Liver (tissue), 9 donors: ENCODE results near the gene MRPS35. TPM values are rescaled to one million over a fixed set of nuclear protein-coding genes. Genes with fewer than 3 reads are reported as not detected.

Source experiments
- DNase-seq: peaks from one replicate; pipeline ENCODE4 v3.0.0-alpha.2; 2017; ENCODE audit warnings: low spot score
- H3K27ac ChIP-seq, 2 donors: one replicate each; pipeline ENCODE4 v1.7.0; 2013; ENCODE audit warnings: inconsistent platforms in 2 of 2, low read length in 2 of 2, control low read depth in 1 of 2, low read depth in 1 of 2, mild to moderate bottlenecking in 1 of 2
- H3K27me3 ChIP-seq, 4 donors: one replicate each; pipeline versions ENCODE4 v1.6.1 to v1.7.0; 2013; ENCODE audit warnings: low read length in 3 of 4, inconsistent platforms in 1 of 4, mild to moderate bottlenecking in 1 of 4, moderate library complexity in 1 of 4; ENCODE audit not compliant: control insufficient read depth in 4 of 4, insufficient read depth in 4 of 4
- H3K36me3 ChIP-seq, 4 donors: one replicate each; pipeline versions ENCODE4 v1.6.1 to v1.7.0; 2013; ENCODE audit warnings: low read length in 3 of 4, mild to moderate bottlenecking in 3 of 4, low read depth in 1 of 4, moderate library complexity in 1 of 4; ENCODE audit not compliant: control insufficient read depth in 4 of 4, insufficient read depth in 3 of 4
- H3K4me1 ChIP-seq, 4 donors: one replicate each; pipeline versions ENCODE4 v1.6.1 to v1.7.0; 2013; ENCODE audit warnings: low read length in 3 of 4, mild to moderate bottlenecking in 3 of 4, moderate library complexity in 1 of 4; ENCODE audit not compliant: control insufficient read depth in 4 of 4, insufficient read depth in 4 of 4
- H3K4me3 ChIP-seq, 3 donors: one replicate each; pipeline versions ENCODE4 v1.6.1 to v1.7.0; 2013; ENCODE audit warnings: low read length in 3 of 3, control low read depth in 1 of 3, low read depth in 1 of 3, mild to moderate bottlenecking in 1 of 3
- H3K9ac ChIP-seq, 2 donors: one replicate each; pipeline ENCODE4 v1.7.0; 2013; ENCODE audit warnings: low read length in 2 of 2, mild to moderate bottlenecking in 2 of 2, moderate library complexity in 2 of 2, control low read depth in 1 of 2, low read depth in 1 of 2
- H3K9me3 ChIP-seq, 4 donors: one replicate each; pipeline versions ENCODE4 v1.6.1 to v1.7.0; 2013; ENCODE audit warnings: low read length in 3 of 4; ENCODE audit not compliant: control insufficient read depth in 4 of 4
- ATF3 ChIP-seq: IDR thresholded peaks from 2 replicates; pipeline ENCODE4 v1.6.1; 2016; ENCODE audit warnings: antibody characterized with exemption
- CTCF ChIP-seq: fragments of 150-350 bp; IDR thresholded peaks from 2 replicates; pipeline ENCODE4 v1.5.1; 2017; ENCODE audit warnings: improper control_type of control experiment, low read depth, low read length; ENCODE audit not compliant: missing input control
- EGR1 ChIP-seq, 2 donors: IDR thresholded peaks; 2 replicates each; pipeline ENCODE4 v1.6.1; 2016 to 2018; ENCODE audit warnings: antibody characterized with exemption in 2 of 2, low read depth in 2 of 2
- FOXA1 ChIP-seq: IDR thresholded peaks from 2 replicates; pipeline ENCODE4 v1.6.1; 2016; ENCODE audit warnings: antibody characterized with exemption
- FOXA2 ChIP-seq: IDR thresholded peaks from 2 replicates; pipeline ENCODE4 v1.6.1; 2016; ENCODE audit warnings: antibody characterized with exemption
- GABPA ChIP-seq, 2 donors: IDR thresholded peaks in 1 of 2; conservative IDR thresholded peaks in 1 of 2; 2 replicates each; pipeline ENCODE4 v1.6.1; 2016; ENCODE audit warnings: antibody characterized with exemption in 2 of 2, mild to moderate bottlenecking in 1 of 2, moderate library complexity in 1 of 2
- HNF4A ChIP-seq, 2 donors: conservative IDR thresholded peaks; 2 replicates each; pipeline ENCODE4 v1.6.1; 2016; ENCODE audit warnings: antibody characterized with exemption in 2 of 2, mild to moderate bottlenecking in 2 of 2
- HNF4G ChIP-seq: IDR thresholded peaks from 2 replicates; pipeline ENCODE4 v1.6.1; 2016; ENCODE audit warnings: antibody characterized with exemption
- JUND ChIP-seq, 2 donors: IDR thresholded peaks; 2 replicates each; pipeline ENCODE4 v1.6.1; 2016; ENCODE audit warnings: antibody characterized with exemption in 2 of 2
- NR2F2 ChIP-seq: IDR thresholded peaks from 2 replicates; pipeline ENCODE4 v1.6.1; 2016; ENCODE audit warnings: antibody characterized with exemption
- RAD21 ChIP-seq, 2 donors: IDR thresholded peaks; 2 replicates each; pipeline ENCODE4 v1.6.1; 2016; ENCODE audit warnings: antibody characterized with exemption in 2 of 2, mild to moderate bottlenecking in 2 of 2
- RXRA ChIP-seq, 2 donors: IDR thresholded peaks; 2 replicates each; pipeline ENCODE4 v1.6.1; 2017 to 2018; ENCODE audit warnings: antibody characterized with exemption in 2 of 2, mild to moderate bottlenecking in 1 of 2
- SP1 ChIP-seq: IDR thresholded peaks from 2 replicates; pipeline ENCODE4 v1.6.1; 2018; ENCODE audit warnings: antibody characterized with exemption, mild to moderate bottlenecking
- TAF1 ChIP-seq: conservative IDR thresholded peaks from 2 replicates; pipeline ENCODE4 v1.6.1; 2016; ENCODE audit warnings: antibody characterized with exemption, mild to moderate bottlenecking
- YY1 ChIP-seq: IDR thresholded peaks from 2 replicates; pipeline ENCODE4 v1.6.1; 2016; ENCODE audit warnings: antibody characterized with exemption, mild to moderate bottlenecking
- ZBTB33 ChIP-seq: IDR thresholded peaks from 2 replicates; pipeline ENCODE4 v1.6.1; 2016; ENCODE audit warnings: antibody characterized with exemption
- WGBS: extraction: QIAGEN DNeasy Blood & Tissue Kit; methylation state at CpG from one replicate; pipeline ENCODE4 v1.1.7; 2013; 5-methylcytosine and 5-hydroxymethylcytosine counted together
- polyA plus RNA-seq, 2 donors: library from polyadenylated mRNA; stranded (reverse) in 1 of 2; unstranded in 1 of 2; fragments of 200-250 nt in 1 of 2; fragments of >200 nt in 1 of 2; fragmentation: Nextera tagmentation in 1 of 2; extraction: Ambion mirVana in 1 of 2; gene quantifications; one replicate each; pipeline versions ENCODE4 v1.2.1 to v1.2.3, GENCODE V29; 2013 to 2015
- total RNA-seq, 2 donors: library from RNA; depleted of rRNA; stranded (reverse); fragments of >200 nt; gene quantifications; one replicate each; pipeline ENCODE4 v1.2.3, GENCODE V29; 2014
- TF ChIP-seq, protein P1 (sequence below): IDR thresholded peaks from 2 replicates; pipeline ENCODE4 v1.6.1; 2016; ENCODE audit warnings: antibody characterized with exemption
- donor health status: healthy.
- donor health status: healthy.
- donor health status: healthy.
- donor health status: healthy.
- donor health status: healthy.

MRPS35 gene
- total and polyA plus RNA-seq, 4 donors = 27.4 to 64.3 (median 49.4) TPM

DNA sequence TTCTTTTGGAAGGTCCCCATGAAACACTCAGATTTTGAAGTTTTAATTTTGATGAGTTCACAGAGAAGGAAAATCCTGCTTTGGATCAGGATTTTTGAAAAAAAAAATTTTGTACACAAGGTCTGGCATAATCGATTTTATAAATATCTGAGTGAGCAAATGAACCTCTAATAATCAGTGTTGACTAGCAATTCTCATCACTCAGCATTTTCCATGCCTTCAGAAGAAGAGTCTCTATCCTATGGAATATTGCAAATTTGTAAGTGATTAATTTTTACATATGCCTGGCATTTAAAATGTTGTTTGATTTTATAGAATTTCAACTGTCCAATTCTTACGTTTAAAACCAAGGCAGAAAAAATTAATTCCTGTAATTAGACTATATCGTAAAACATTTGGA is 44.9 kb upstream of the MRPS35 start:
- Histone ChIP-seq H3K9ac (no peak overlapping the region), H3K27me3 (no peaks in the 10 kb centered on the region), H3K27ac (no peak overlapping the region), H3K9me3 (no peaks in the 10 kb centered on the region), H3K4me1 (no peaks in the 10 kb centered on the region), H3K4me3 (no peak overlapping the region), H3K36me3 (peaks cover 0 to 51% (median 24%) of the 10 kb centered on the region in 4 donors)
- no peak for DNase-seq
- TF ChIP-seq CTCF (no peak), JUND (IDR thresholded peaks at IDR 0.05) (no peak)
- TF ChIP-seq, protein P1, sequence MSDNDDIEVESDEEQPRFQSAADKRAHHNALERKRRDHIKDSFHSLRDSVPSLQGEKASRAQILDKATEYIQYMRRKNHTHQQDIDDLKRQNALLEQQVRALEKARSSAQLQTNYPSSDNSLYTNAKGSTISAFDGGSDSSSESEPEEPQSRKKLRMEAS = no peak
- WGBS = 65% methylated on average over 3 of the region's 3 CpGs

DNA sequence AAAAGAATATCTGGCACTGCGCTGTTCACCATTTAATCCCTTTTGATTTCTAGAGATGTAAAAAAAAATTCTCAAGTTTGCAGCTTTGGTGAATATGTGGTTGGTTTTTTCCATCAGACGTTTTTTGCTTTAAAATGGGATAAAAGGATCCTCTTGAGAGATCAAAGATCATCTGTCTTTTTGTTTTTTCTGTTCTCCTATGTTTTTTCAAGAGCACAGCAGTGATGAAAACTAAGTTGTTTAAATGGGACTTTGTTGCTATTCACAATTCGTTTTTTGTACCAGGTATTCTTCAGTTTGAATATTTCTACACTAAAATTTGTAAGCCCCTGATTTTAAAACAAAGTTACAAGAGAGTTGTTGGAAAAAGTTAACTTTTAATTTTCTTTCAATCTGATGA is 44.1 kb upstream of the MRPS35 start:
- 48% methylated on average over 3 of the region's 3 CpGs for WGBS
- Histone ChIP-seq H3K4me1 (no peaks in the 10 kb centered on the region), H3K27ac (no peak overlapping the region), H3K36me3 (peaks cover 0 to 49% (median 18%) of the 10 kb centered on the region in 4 donors), H3K9ac (no peak overlapping the region), H3K4me3 (no peak overlapping the region), H3K9me3 (no peaks in the 10 kb centered on the region), H3K27me3 (no peaks in the 10 kb centered on the region)
- TF ChIP-seq TAF1 = no peak
- no peak for TF ChIP-seq NR2F2
- no peak for TF ChIP-seq FOXA2
- TF ChIP-seq HNF4A (conservative IDR thresholded peaks at IDR 0.05) = no peak
- TF ChIP-seq CTCF = no peak
- TF ChIP-seq, protein P1 = no peak
- TF ChIP-seq RAD21 (IDR thresholded peaks at IDR 0.05) = no peak
- TF ChIP-seq EGR1 (IDR thresholded peaks at IDR 0.05; ENCODE audit: low read depth in 2 of 2) = no peak
- no peak for DNase-seq

- H3K36me3 ChIP-seq = peaks cover 0 to 54% (median 20%) of the 10 kb centered on the region in 4 donors
- 93% methylated on average over 6 of the region's 6 CpGs for WGBS
- TF ChIP-seq RXRA (IDR thresholded peaks at IDR 0.05) (no peak), YY1 (no peak), HNF4A (conservative IDR thresholded peaks at IDR 0.05) (no peak), SP1 (no peak), FOXA2 (no peak), JUND (IDR thresholded peaks at IDR 0.05) (no peak), RAD21 (IDR thresholded peaks at IDR 0.05) (no peak), CTCF (no peak), ZBTB33 (no peak), GABPA (IDR thresholded peaks at IDR 0.05 in 1 of 2, conservative IDR thresholded peaks at IDR 0.05 in 1 of 2) (no peak), FOXA1 (no peak), NR2F2 (no peak), TAF1 (no peak), EGR1 (IDR thresholded peaks at IDR 0.05; ENCODE audit: low read depth in 2 of 2) (no peak), ATF3 (no peak), HNF4G (no peak)
- TF ChIP-seq, protein P1 = no peak
These were observed 43.1 kb upstream of the MRPS35 start for GRCh38 chr12:27667540-27667939.

More at GRCh38 chr12:27667540-27667939, 43.1 kb upstream of the MRPS35 start:
- no peaks in the 10 kb centered on the region for H3K9me3 ChIP-seq
- no peaks in the 10 kb centered on the region for H3K27me3 ChIP-seq
- H3K4me1 ChIP-seq = no peaks in the 10 kb centered on the region
- no peak overlapping the region for H3K9ac ChIP-seq
- DNase-seq = no peak
- H3K27ac ChIP-seq = no peak overlapping the region
- H3K4me3 ChIP-seq = no peak overlapping the region
